ENCODE measurements around the gene TIMP1. TPM values are rescaled to one million over a fixed set of nuclear protein-coding genes. Genes with fewer than 3 reads are reported as not detected.

Gene TIMP1
- total RNA-seq, 2 donors from 2014 or later = 56.1 to 302 TPM

DNA sequence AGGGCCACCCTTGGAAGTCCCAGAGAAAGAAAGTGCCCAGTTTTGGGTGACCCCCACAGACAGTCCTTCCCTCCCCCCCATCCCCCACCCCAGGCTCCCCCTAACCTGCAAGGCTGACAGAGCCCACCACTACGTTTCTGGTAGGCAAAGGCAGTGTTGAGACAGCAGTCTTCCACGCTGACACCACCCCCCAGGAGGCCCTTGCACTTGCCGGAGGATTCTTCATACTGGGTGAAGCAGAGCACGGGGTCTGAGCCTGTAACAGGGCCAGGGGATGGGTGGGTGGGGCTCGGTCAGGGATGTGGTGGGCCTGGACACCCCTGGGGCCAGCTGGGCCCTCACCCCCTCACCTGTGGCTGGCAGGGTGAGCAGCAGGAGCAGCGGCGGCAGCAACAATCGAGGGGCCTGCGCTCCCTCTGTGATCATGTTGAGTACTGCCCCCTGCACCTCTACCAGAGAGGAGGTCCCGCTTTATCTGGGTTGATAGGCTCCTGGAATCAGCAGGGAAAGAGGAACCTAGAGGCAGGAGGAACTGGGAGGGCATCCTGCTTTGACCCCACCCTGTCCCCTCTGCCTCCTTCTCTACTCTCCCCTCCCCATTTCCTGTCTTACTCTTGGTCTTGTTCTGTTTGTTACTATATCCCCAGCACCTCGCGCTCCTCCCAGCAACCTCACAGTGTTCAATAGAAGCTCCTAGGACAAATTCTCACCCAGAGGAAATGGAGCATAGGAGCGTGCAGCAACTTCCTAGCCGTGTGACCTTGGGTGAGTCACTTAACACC is 47.4 kb downstream of the TIMP1 start, which contains the start of gene CFP:
Gene CFP (minus strand): TSS at position 512 of the 782 bp plus-strand sequence. CDS start 86 bp downstream, at position 426.
- peak; percentile 60 for ATAC-seq (replicated peaks)
- peak within 1 kb of the TSS; percentile 86 for H3K27ac Mint-ChIP-seq
- no peaks in the 10 kb centered on the region for H3K9me3 Mint-ChIP-seq
- H3K4me1 Mint-ChIP-seq = peaks cover 13% of the 10 kb centered on the region
- H3K4me3 Mint-ChIP-seq = peak within 1 kb of the TSS; percentile 80
- peaks cover 9% of the 10 kb centered on the region for H3K36me3 Mint-ChIP-seq (ENCODE audit: low read depth)
- H3K27me3 Mint-ChIP-seq = no peaks in the 10 kb centered on the region

- Mint-ChIP-seq H3K27ac (no peak overlapping the region), H3K9me3 (no peaks in the 10 kb centered on the region)
- ATAC-seq (replicated peaks) = no peak
Measured at GRCh38 chrX:47631676-47632075, 49.4 kb downstream of the TIMP1 start.

DNA sequence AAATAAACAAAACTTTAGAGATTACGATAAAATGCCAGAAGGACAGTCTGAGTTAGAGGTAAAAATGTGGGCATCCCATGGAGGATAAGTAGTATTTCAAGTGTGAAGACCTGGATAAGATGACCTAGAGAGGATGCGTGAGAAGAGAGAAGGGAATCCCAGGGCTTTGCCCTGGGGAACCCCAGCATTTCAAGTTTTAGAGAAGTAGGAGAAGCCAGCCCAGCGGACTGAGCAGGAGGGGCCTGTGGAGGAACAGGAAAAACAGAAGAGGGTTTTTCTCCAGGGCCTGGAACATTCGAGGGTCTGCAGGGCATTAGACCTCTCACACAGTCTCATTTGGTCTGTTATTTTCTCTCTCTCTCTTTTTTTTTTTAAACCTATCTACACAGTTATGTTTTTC is 50.4 kb downstream of the TIMP1 start:
- Mint-ChIP-seq H3K27me3 (no peaks in the 10 kb centered on the region), H3K4me1 (peaks cover 13% of the 10 kb centered on the region), H3K36me3 (ENCODE audit: low read depth) (peaks cover 9% of the 10 kb centered on the region), H3K9me3 (no peaks in the 10 kb centered on the region), H3K4me3 (no peak overlapping the region), H3K27ac (no peak overlapping the region)
- ATAC-seq (replicated peaks) = no peak

More at GRCh38 chrX:47631676-47632075, 49.4 kb downstream of the TIMP1 start:
- Mint-ChIP-seq H3K4me1 (peaks cover 13% of the 10 kb centered on the region), H3K4me3 (no peak overlapping the region), H3K27me3 (no peaks in the 10 kb centered on the region), H3K36me3 (ENCODE audit: low read depth) (peaks cover 9% of the 10 kb centered on the region)

- ATAC-seq (replicated peaks) = no peak
- no peaks in the 10 kb centered on the region for H3K9me3 Mint-ChIP-seq
Measured at GRCh38 chrX:47633689-47634590, 51.7 kb downstream of the TIMP1 start.

GRCh38 chrX:47634871-47635575 is 52.8 kb downstream of the TIMP1 start:
- Mint-ChIP-seq H3K9me3 (no peaks in the 10 kb centered on the region), H3K4me3 (no peak overlapping the region), H3K4me1 (peaks cover 10% of the 10 kb centered on the region), H3K27me3 (no peaks in the 10 kb centered on the region), H3K27ac (no peak overlapping the region), H3K36me3 (ENCODE audit: low read depth) (peaks cover 9% of the 10 kb centered on the region)
- peak; percentile 83 for ATAC-seq (replicated peaks)

More at GRCh38 chrX:47633689-47634590, 51.7 kb downstream of the TIMP1 start:
- H3K27ac Mint-ChIP-seq = no peak overlapping the region
- peaks cover 9% of the 10 kb centered on the region for H3K36me3 Mint-ChIP-seq (ENCODE audit: low read depth)
- no peaks in the 10 kb centered on the region for H3K27me3 Mint-ChIP-seq
- peaks cover 9% of the 10 kb centered on the region for H3K4me1 Mint-ChIP-seq
- no peak overlapping the region for H3K4me3 Mint-ChIP-seq

Other genes with a start within 250 kb of the TIMP1 start
- 1 to 10 TPM in 1 of 2 donors, under 1 TPM in 1; 0.71 to 3.1 TPM for gene ZNF157, start 211.9 kb upstream of the TIMP1 start, total RNA-seq
- 10 to 100 TPM; 10.5 to 12.2 TPM for gene ZNF41, start 99.2 kb upstream of the TIMP1 start, total RNA-seq
- 10 to 100 TPM; 74.8 to 75.5 TPM for gene ARAF, start 21.2 kb upstream of the TIMP1 start, total RNA-seq
- 1 to 10 TPM; 1.0 to 4.3 TPM for gene SYN1, start 37.4 kb downstream of the TIMP1 start, total RNA-seq
- gene CFP, start 47.5 kb downstream of the TIMP1 start, total RNA-seq = 1 to 10 TPM; 3.2 to 7.6 TPM
- gene ELK1, start 68.1 kb downstream of the TIMP1 start, total RNA-seq = 10 to 100 TPM; 77.8 to 95.9 TPM
- 100 to 1,000 TPM; 127 to 156 TPM for gene UXT, start 76.7 kb downstream of the TIMP1 start, total RNA-seq

All from activated T-helper 17 cell treated with anti-CD3 and anti-CD28 coated beads, Interleukin-2, amount 50 U/mL, for 72 hours (primary cell).